SW 1271 (cell line): ENCODE measurements around the gene FBP1.

Experiments used
- DNase-seq, 2 experiments: peaks; one replicate each; lab custom pipeline; 2025; lab: John Stamatoyannopoulos, UW

The FBP1 gene

GRCh38 chr9:94639061-94639998 lies at the start of gene FBP1:
FBP1 (minus strand) TSS chr9:94639518; CDS start chr9:94639310, 208 bp downstream.
- no peak for DNase-seq

GRCh38 chr9:94687451-94687850 lies 48.1 kb upstream of the FBP1 start:
- no peak for DNase-seq

- DNase-seq, result no peak
These were observed 46.0 kb upstream of the FBP1 start for GRCh38 chr9:94685359-94685758.

- peak in 1 of 2 experiments; percentile 54 for DNase-seq
These were observed 42.2 kb upstream of the FBP1 start for GRCh38 chr9:94681508-94681907.

GRCh38 chr9:94680621-94681020 lies 41.3 kb upstream of the FBP1 start:
- DNase-seq, result no peak

- DNase-seq, result no peak
These were observed 40.7 kb upstream of the FBP1 start for GRCh38 chr9:94680020-94680419.

GRCh38 chr9:94679587-94679986 lies 40.3 kb upstream of the FBP1 start:
- no peak for DNase-seq

- DNase-seq, result no peak
These were observed 38.6 kb upstream of the FBP1 start for GRCh38 chr9:94677929-94678328.

GRCh38 chr9:94676446-94677131 lies 37.3 kb upstream of the FBP1 start:
- no peak for DNase-seq

- no peak for DNase-seq
These were observed 35.9 kb upstream of the FBP1 start for GRCh38 chr9:94675008-94675881.

GRCh38 chr9:94672811-94673487 lies 33.6 kb upstream of the FBP1 start:
- DNase-seq, result peak in 1 of 2 experiments; percentile 74

GRCh38 chr9:94668928-94669729 lies 29.8 kb upstream of the FBP1 start:
- DNase-seq, result peak in 1 of 2 experiments; percentile 84

- no peak for DNase-seq
These were observed 29.2 kb upstream of the FBP1 start for GRCh38 chr9:94668418-94668927.

GRCh38 chr9:94666364-94667099 lies 27.2 kb upstream of the FBP1 start:
- no peak for DNase-seq

- DNase-seq, result no peak
These were observed 26.3 kb upstream of the FBP1 start for GRCh38 chr9:94665613-94666012.

GRCh38 chr9:94664801-94665200 lies 25.5 kb upstream of the FBP1 start:
- DNase-seq, result no peak

GRCh38 chr9:94663640-94664039 lies 24.3 kb upstream of the FBP1 start:
- no peak for DNase-seq

GRCh38 chr9:94663140-94663539 lies 23.8 kb upstream of the FBP1 start:
- DNase-seq, result no peak

GRCh38 chr9:94657021-94657725 lies 17.9 kb upstream of the FBP1 start:
- no peak for DNase-seq
